ENCODE measurements around the gene S100A1. TPM values are rescaled to one million over a fixed set of nuclear protein-coding genes. Genes with fewer than 3 reads are reported as not detected.
A peak's percentile ranks its signal among the peaks of the same experiment; 100 is the strongest.
"Not testable (repeated sequence)": the region's sequence is repeated elsewhere in the genome, so short reads cannot be mapped to it uniquely, and the experiment has no call there.

The S100A1 gene
- total RNA-seq = 1 to 10 TPM in 2 of 3 donors, under 1 TPM in 1; 0.20 to 5.6 (median 2.4) TPM
- long read RNA-seq, donor 1 = 0 reads
- long read RNA-seq, donor 2 = 0 reads

- Histone ChIP-seq H3K4me1 (ENCODE audit: low read depth) (peaks cover 17% of the 10 kb centered on the region), H3K36me3 (ENCODE audit: low read depth) (no peaks in the 10 kb centered on the region), H3K4me3 (peak within 1 kb of the TSS; percentile 17), H3K9me3 (no peaks in the 10 kb centered on the region)
- TF ChIP-seq, protein P1, sequence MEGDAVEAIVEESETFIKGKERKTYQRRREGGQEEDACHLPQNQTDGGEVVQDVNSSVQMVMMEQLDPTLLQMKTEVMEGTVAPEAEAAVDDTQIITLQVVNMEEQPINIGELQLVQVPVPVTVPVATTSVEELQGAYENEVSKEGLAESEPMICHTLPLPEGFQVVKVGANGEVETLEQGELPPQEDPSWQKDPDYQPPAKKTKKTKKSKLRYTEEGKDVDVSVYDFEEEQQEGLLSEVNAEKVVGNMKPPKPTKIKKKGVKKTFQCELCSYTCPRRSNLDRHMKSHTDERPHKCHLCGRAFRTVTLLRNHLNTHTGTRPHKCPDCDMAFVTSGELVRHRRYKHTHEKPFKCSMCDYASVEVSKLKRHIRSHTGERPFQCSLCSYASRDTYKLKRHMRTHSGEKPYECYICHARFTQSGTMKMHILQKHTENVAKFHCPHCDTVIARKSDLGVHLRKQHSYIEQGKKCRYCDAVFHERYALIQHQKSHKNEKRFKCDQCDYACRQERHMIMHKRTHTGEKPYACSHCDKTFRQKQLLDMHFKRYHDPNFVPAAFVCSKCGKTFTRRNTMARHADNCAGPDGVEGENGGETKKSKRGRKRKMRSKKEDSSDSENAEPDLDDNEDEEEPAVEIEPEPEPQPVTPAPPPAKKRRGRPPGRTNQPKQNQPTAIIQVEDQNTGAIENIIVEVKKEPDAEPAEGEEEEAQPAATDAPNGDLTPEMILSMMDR (IDR thresholded peaks at IDR 0.05) = no peak
- intact Hi-C loops (cut with DNase I, micrococcal nuclease) = no loop called here
- DNase-seq (peak in 2 of 3 donors; percentile 56 to 71), ATAC-seq (peak; percentile 4)
Observed at GRCh38 chr1:153627715-153628626, at the start of gene S100A1. Gene S100A1 (plus strand): TSS chr1:153628434. CDS start chr1:153630522, 2,088 bp downstream.

DNA sequence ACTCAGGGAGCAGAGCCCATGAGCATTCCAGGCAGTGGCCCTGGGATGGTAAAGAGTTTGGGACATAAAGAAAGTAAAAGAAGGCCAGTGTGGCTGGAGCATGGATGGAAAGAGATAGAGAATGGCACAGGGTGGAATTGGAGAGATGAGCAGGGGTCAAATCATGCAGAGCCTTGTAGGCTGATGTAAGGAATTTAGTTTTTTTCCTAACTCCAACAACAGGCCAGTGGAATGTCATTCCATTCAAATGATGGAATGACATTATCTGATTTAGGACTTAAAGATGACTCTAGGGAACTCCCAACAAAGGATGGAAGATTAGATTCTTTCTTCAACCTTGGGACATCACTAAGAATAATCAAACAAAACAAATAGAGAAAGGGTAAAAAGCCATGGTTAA, 49.7 kb upstream of the S100A1 start:
- TF ChIP-seq, protein P1 (IDR thresholded peaks at IDR 0.05) = no peak
- DNase-seq (no peak), ATAC-seq (no peak)
- H3K4me1 ChIP-seq (ENCODE audit: low read depth) = peaks cover 12% of the 10 kb centered on the region
- no peak overlapping the region for H3K4me3 ChIP-seq
- intact Hi-C loops (cut with DNase I, micrococcal nuclease) = no loop called here
- H3K9me3 ChIP-seq = peaks cover 2% of the 10 kb centered on the region
- no peaks in the 10 kb centered on the region for H3K36me3 ChIP-seq (ENCODE audit: low read depth)

- Histone ChIP-seq H3K9me3 (peaks cover 2% of the 10 kb centered on the region), H3K36me3 (ENCODE audit: low read depth) (no peaks in the 10 kb centered on the region), H3K4me3 (no peak overlapping the region), H3K4me1 (ENCODE audit: low read depth) (peaks cover 10% of the 10 kb centered on the region)
- TF ChIP-seq, protein P1 (IDR thresholded peaks at IDR 0.05) = no peak
- intact Hi-C loops (cut with DNase I, micrococcal nuclease) = no loop called here
- DNase-seq (no peak), ATAC-seq (no peak)
Observed at GRCh38 chr1:153578936-153579335, 49.3 kb upstream of the S100A1 start.

- H3K9me3 ChIP-seq; H3K4me1 ChIP-seq (ENCODE audit: low read depth); DNase-seq; H3K4me3 ChIP-seq; H3K36me3 ChIP-seq (ENCODE audit: low read depth); intact Hi-C loops (cut with DNase I, micrococcal nuclease); ATAC-seq: not testable (repeated sequence)
Observed at GRCh38 chr1:153582836-153583235, 45.4 kb upstream of the S100A1 start.

DNA sequence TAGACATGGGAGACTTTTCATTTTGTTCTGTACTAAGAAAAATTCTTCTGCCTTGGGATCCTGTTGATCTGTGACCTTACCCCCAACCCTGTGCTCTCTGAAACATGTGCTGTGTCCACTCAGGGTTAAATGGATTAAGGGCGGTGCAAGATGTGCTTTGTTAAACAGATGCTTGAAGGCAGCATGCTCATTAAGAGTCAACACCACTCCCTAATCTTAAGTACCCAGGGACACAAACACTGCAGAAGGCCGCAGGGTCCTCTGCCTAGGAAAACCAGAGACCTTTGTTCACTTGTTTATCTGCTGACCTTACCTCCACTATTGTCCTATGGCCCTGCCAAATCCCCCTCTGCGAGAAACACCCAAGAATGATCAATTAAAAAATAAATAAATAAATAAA, 44.7 kb upstream of the S100A1 start:
- H3K4me1 ChIP-seq (ENCODE audit: low read depth); H3K9me3 ChIP-seq; intact Hi-C loops (cut with DNase I, micrococcal nuclease); ATAC-seq; H3K4me3 ChIP-seq; H3K36me3 ChIP-seq (ENCODE audit: low read depth); DNase-seq: not testable (repeated sequence)

DNA sequence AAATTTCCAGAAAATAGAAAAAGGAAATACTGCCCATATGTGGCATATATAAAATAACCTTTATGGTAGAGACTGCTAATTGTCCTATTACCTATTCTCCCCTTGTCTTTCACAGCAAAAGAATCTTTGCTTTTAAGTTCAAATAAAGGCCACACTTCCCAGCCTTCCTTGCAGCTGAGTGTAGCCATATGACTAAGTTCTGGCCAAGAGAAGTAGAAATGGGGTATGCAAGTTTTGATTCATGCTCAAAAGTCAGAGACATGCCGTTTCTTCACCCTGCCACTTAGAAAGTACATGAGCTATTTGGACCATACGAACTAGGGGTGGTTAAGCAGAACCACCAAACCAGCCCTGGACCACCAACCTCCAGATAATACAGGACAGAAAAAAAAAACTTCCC, 44.3 kb upstream of the S100A1 start:
- H3K4me1 ChIP-seq (ENCODE audit: low read depth) = no peaks in the 10 kb centered on the region
- intact Hi-C loops (cut with DNase I, micrococcal nuclease) = no loop called here
- TF ChIP-seq, protein P1 (IDR thresholded peaks at IDR 0.05) = no peak
- ATAC-seq (no peak), DNase-seq (no peak)
- no peak overlapping the region for H3K4me3 ChIP-seq
- H3K36me3 ChIP-seq (ENCODE audit: low read depth) = no peaks in the 10 kb centered on the region
- no peaks in the 10 kb centered on the region for H3K9me3 ChIP-seq

Data from mucosa of descending colon (tissue), 3 donors.